ENCODE measurements around the gene STAG3. TPM values are rescaled to one million over a fixed set of nuclear protein-coding genes. Genes with fewer than 3 reads are reported as not detected.
"Not testable (repeated sequence)": the region's sequence is repeated elsewhere in the genome, so short reads cannot be mapped to it uniquely, and the experiment has no call there.

Gene STAG3
- total RNA-seq, 1 donor from 2014 or later = 1.9 TPM

- H3K4me3 Mint-ChIP-seq (ENCODE audit: unreplicated experiment); H3K36me3 Mint-ChIP-seq (ENCODE audit: low read depth, unreplicated experiment); H3K27ac Mint-ChIP-seq (ENCODE audit: unreplicated experiment); DNase-seq (ENCODE audit: low spot score); H3K9me3 Mint-ChIP-seq (ENCODE audit: unreplicated experiment): not testable (repeated sequence)
- peaks cover 14% of the 10 kb centered on the region for H3K4me1 Mint-ChIP-seq (ENCODE audit: unreplicated experiment)
- H3K27me3 Mint-ChIP-seq (ENCODE audit: unreplicated experiment) = peaks cover 10% of the 10 kb centered on the region
Measured at GRCh38 chr7:100244988-100245605, 67.4 kb downstream of the STAG3 start.

- not testable (repeated sequence) for H3K36me3 Mint-ChIP-seq (ENCODE audit: low read depth, unreplicated experiment); H3K4me3 Mint-ChIP-seq (ENCODE audit: unreplicated experiment); DNase-seq (ENCODE audit: low spot score); H3K27ac Mint-ChIP-seq (ENCODE audit: unreplicated experiment); H3K9me3 Mint-ChIP-seq (ENCODE audit: unreplicated experiment)
- peaks cover 10% of the 10 kb centered on the region for H3K27me3 Mint-ChIP-seq (ENCODE audit: unreplicated experiment)
- peaks cover 14% of the 10 kb centered on the region for H3K4me1 Mint-ChIP-seq (ENCODE audit: unreplicated experiment)
Measured at GRCh38 chr7:100246121-100246864, 68.6 kb downstream of the STAG3 start.

- not testable (repeated sequence) for H3K4me3 Mint-ChIP-seq (ENCODE audit: unreplicated experiment); H3K9me3 Mint-ChIP-seq (ENCODE audit: unreplicated experiment); H3K27ac Mint-ChIP-seq (ENCODE audit: unreplicated experiment); DNase-seq (ENCODE audit: low spot score); H3K36me3 Mint-ChIP-seq (ENCODE audit: low read depth, unreplicated experiment)
- Mint-ChIP-seq H3K27me3 (ENCODE audit: unreplicated experiment) (peaks cover 10% of the 10 kb centered on the region), H3K4me1 (ENCODE audit: unreplicated experiment) (peaks cover 14% of the 10 kb centered on the region)
Measured at GRCh38 chr7:100246865-100247137, 69.1 kb downstream of the STAG3 start.

GRCh38 chr7:100247152-100247757, 69.5 kb downstream of the STAG3 start:
- H3K27ac Mint-ChIP-seq (ENCODE audit: unreplicated experiment) = peak overlapping the region; percentile 9
- no peaks in the 10 kb centered on the region for H3K36me3 Mint-ChIP-seq (ENCODE audit: low read depth, unreplicated experiment)
- TF ChIP-seq CTCF (IDR thresholded peaks at IDR 0.05; ENCODE audit: unreplicated experiment) = peak; percentile 22
- peak; percentile 27 for DNase-seq (ENCODE audit: low spot score)
- H3K9me3 Mint-ChIP-seq (ENCODE audit: unreplicated experiment) = no peaks in the 10 kb centered on the region
- H3K27me3 Mint-ChIP-seq (ENCODE audit: unreplicated experiment) = peaks cover 9% of the 10 kb centered on the region
- H3K4me3 Mint-ChIP-seq (ENCODE audit: unreplicated experiment) = no peak overlapping the region
- peaks cover 14% of the 10 kb centered on the region for H3K4me1 Mint-ChIP-seq (ENCODE audit: unreplicated experiment)

- no peak overlapping the region for H3K27ac Mint-ChIP-seq (ENCODE audit: unreplicated experiment)
- DNase-seq (ENCODE audit: low spot score) = no peak
- H3K27me3 Mint-ChIP-seq (ENCODE audit: unreplicated experiment) = peaks cover 8% of the 10 kb centered on the region
- peaks cover 12% of the 10 kb centered on the region for H3K4me1 Mint-ChIP-seq (ENCODE audit: unreplicated experiment)
- no peak overlapping the region for H3K4me3 Mint-ChIP-seq (ENCODE audit: unreplicated experiment)
- no peak for TF ChIP-seq CTCF (IDR thresholded peaks at IDR 0.05; ENCODE audit: unreplicated experiment)
- H3K9me3 Mint-ChIP-seq (ENCODE audit: unreplicated experiment) = no peaks in the 10 kb centered on the region
- no peaks in the 10 kb centered on the region for H3K36me3 Mint-ChIP-seq (ENCODE audit: low read depth, unreplicated experiment)
Measured at GRCh38 chr7:100248483-100248882, 70.8 kb downstream of the STAG3 start.

- DNase-seq (ENCODE audit: low spot score) = no peak
- no peaks in the 10 kb centered on the region for H3K9me3 Mint-ChIP-seq (ENCODE audit: unreplicated experiment)
- no peak overlapping the region for H3K27ac Mint-ChIP-seq (ENCODE audit: unreplicated experiment)
- no peak overlapping the region for H3K4me3 Mint-ChIP-seq (ENCODE audit: unreplicated experiment)
- peaks cover 2% of the 10 kb centered on the region for H3K36me3 Mint-ChIP-seq (ENCODE audit: low read depth, unreplicated experiment)
- H3K27me3 Mint-ChIP-seq (ENCODE audit: unreplicated experiment) = no peaks in the 10 kb centered on the region
- H3K4me1 Mint-ChIP-seq (ENCODE audit: unreplicated experiment) = no peaks in the 10 kb centered on the region
- TF ChIP-seq CTCF (IDR thresholded peaks at IDR 0.05; ENCODE audit: unreplicated experiment) = no peak
Measured at GRCh38 chr7:100257017-100257416, 79.3 kb downstream of the STAG3 start.

- H3K4me1 Mint-ChIP-seq (ENCODE audit: unreplicated experiment); H3K4me3 Mint-ChIP-seq (ENCODE audit: unreplicated experiment); H3K36me3 Mint-ChIP-seq (ENCODE audit: low read depth, unreplicated experiment); H3K27ac Mint-ChIP-seq (ENCODE audit: unreplicated experiment); DNase-seq (ENCODE audit: low spot score); H3K9me3 Mint-ChIP-seq (ENCODE audit: unreplicated experiment); H3K27me3 Mint-ChIP-seq (ENCODE audit: unreplicated experiment): not testable (repeated sequence)
Measured at GRCh38 chr7:100259984-100260383, 82.3 kb downstream of the STAG3 start.

- H3K27ac Mint-ChIP-seq (ENCODE audit: unreplicated experiment) = not testable (repeated sequence)
Measured at GRCh38 chr7:100262896-100263295, 85.2 kb downstream of the STAG3 start.

More at GRCh38 chr7:100262896-100263295, 85.2 kb downstream of the STAG3 start:
- DNase-seq (ENCODE audit: low spot score); H3K36me3 Mint-ChIP-seq (ENCODE audit: low read depth, unreplicated experiment); H3K4me3 Mint-ChIP-seq (ENCODE audit: unreplicated experiment); H3K9me3 Mint-ChIP-seq (ENCODE audit: unreplicated experiment); H3K27me3 Mint-ChIP-seq (ENCODE audit: unreplicated experiment): not testable (repeated sequence)
- H3K4me1 Mint-ChIP-seq (ENCODE audit: unreplicated experiment) = peaks cover 18% of the 10 kb centered on the region
